Measurements from ENCODE around the gene COMMD6.

COMMD6 gene

GRCh38 chr13:75537401-75538365, at the start of gene COMMD6:
Gene COMMD6, minus strand, starts transcription at chr13:75537841. Its CDS starts 36 bp downstream, at chr13:75537805.
- H3K27ac Mint-ChIP-seq: peak within 1 kb of the TSS; percentile 97
- H3K9me3 Mint-ChIP-seq: no peaks in the 10 kb centered on the region
- H3K4me1 Mint-ChIP-seq: peaks cover 50% of the 10 kb centered on the region
- peak within 1 kb of the TSS; percentile 99 for H3K4me3 Mint-ChIP-seq
- H3K27me3 Mint-ChIP-seq: no peaks in the 10 kb centered on the region
- H3K36me3 Mint-ChIP-seq: peaks cover 7% of the 10 kb centered on the region

- Mint-ChIP-seq H3K27ac (no peak overlapping the region), H3K9me3 (peaks cover 12% of the 10 kb centered on the region), H3K4me1 (peaks cover 31% of the 10 kb centered on the region), H3K4me3 (no peak overlapping the region), H3K36me3 (peaks cover 51% of the 10 kb centered on the region), H3K27me3 (no peaks in the 10 kb centered on the region)
Observed at GRCh38 chr13:75585153-75585552, 47.5 kb upstream of the COMMD6 start.

- no peak overlapping the region for H3K27ac Mint-ChIP-seq
- H3K4me1 Mint-ChIP-seq: peaks cover 30% of the 10 kb centered on the region
- no peaks in the 10 kb centered on the region for H3K27me3 Mint-ChIP-seq
- peaks cover 46% of the 10 kb centered on the region for H3K36me3 Mint-ChIP-seq
- no peak overlapping the region for H3K4me3 Mint-ChIP-seq
- H3K9me3 Mint-ChIP-seq: peaks cover 12% of the 10 kb centered on the region
Observed at GRCh38 chr13:75583091-75583490, 45.5 kb upstream of the COMMD6 start.

- Mint-ChIP-seq H3K9me3 (peaks cover 12% of the 10 kb centered on the region), H3K4me1 (peaks cover 33% of the 10 kb centered on the region), H3K36me3 (peaks cover 41% of the 10 kb centered on the region), H3K27ac (no peak overlapping the region), H3K27me3 (no peaks in the 10 kb centered on the region), H3K4me3 (no peak overlapping the region)
Observed at GRCh38 chr13:75581874-75582640, 44.4 kb upstream of the COMMD6 start.

GRCh38 chr13:75579529-75579928, 41.9 kb upstream of the COMMD6 start:
- no peaks in the 10 kb centered on the region for H3K27me3 Mint-ChIP-seq
- H3K4me1 Mint-ChIP-seq: peaks cover 15% of the 10 kb centered on the region
- no peak overlapping the region for H3K4me3 Mint-ChIP-seq
- H3K27ac Mint-ChIP-seq: no peak overlapping the region
- H3K9me3 Mint-ChIP-seq: peaks cover 8% of the 10 kb centered on the region
- H3K36me3 Mint-ChIP-seq: peaks cover 39% of the 10 kb centered on the region

GRCh38 chr13:75569576-75569975, 31.9 kb upstream of the COMMD6 start:
- no peak overlapping the region for H3K27ac Mint-ChIP-seq

GRCh38 chr13:75566658-75567057, 29.0 kb upstream of the COMMD6 start:
- Mint-ChIP-seq H3K4me3 (no peak overlapping the region), H3K27ac (no peak overlapping the region), H3K4me1 (peaks cover 5% of the 10 kb centered on the region), H3K36me3 (peaks cover 20% of the 10 kb centered on the region), H3K27me3 (no peaks in the 10 kb centered on the region), H3K9me3 (no peaks in the 10 kb centered on the region)

More at GRCh38 chr13:75569576-75569975, 31.9 kb upstream of the COMMD6 start:
- peaks cover 5% of the 10 kb centered on the region for H3K4me1 Mint-ChIP-seq
- peaks cover 35% of the 10 kb centered on the region for H3K36me3 Mint-ChIP-seq
- no peak overlapping the region for H3K4me3 Mint-ChIP-seq
- no peaks in the 10 kb centered on the region for H3K27me3 Mint-ChIP-seq
- H3K9me3 Mint-ChIP-seq: no peaks in the 10 kb centered on the region

- H3K4me1 Mint-ChIP-seq: peaks cover 63% of the 10 kb centered on the region
- no peaks in the 10 kb centered on the region for H3K9me3 Mint-ChIP-seq
- H3K36me3 Mint-ChIP-seq: peaks cover 24% of the 10 kb centered on the region
- peak overlapping the region; percentile 70 for H3K27ac Mint-ChIP-seq
- H3K4me3 Mint-ChIP-seq: peak overlapping the region; percentile 47
- no peaks in the 10 kb centered on the region for H3K27me3 Mint-ChIP-seq
Observed at GRCh38 chr13:75558145-75558840, 20.7 kb upstream of the COMMD6 start.

- H3K4me3 Mint-ChIP-seq: no peak overlapping the region
- H3K27me3 Mint-ChIP-seq: no peaks in the 10 kb centered on the region
- H3K4me1 Mint-ChIP-seq: peaks cover 72% of the 10 kb centered on the region
- H3K9me3 Mint-ChIP-seq: no peaks in the 10 kb centered on the region
- H3K36me3 Mint-ChIP-seq: peaks cover 27% of the 10 kb centered on the region
- H3K27ac Mint-ChIP-seq: no peak overlapping the region
Observed at GRCh38 chr13:75556961-75557360, 19.3 kb upstream of the COMMD6 start.

- Mint-ChIP-seq H3K4me3 (no peak overlapping the region), H3K9me3 (no peaks in the 10 kb centered on the region), H3K27ac (no peak overlapping the region), H3K27me3 (no peaks in the 10 kb centered on the region), H3K36me3 (peaks cover 26% of the 10 kb centered on the region), H3K4me1 (peaks cover 83% of the 10 kb centered on the region)
Observed at GRCh38 chr13:75555836-75556235, 18.2 kb upstream of the COMMD6 start.

GRCh38 chr13:75554981-75555380, 17.3 kb upstream of the COMMD6 start:
- Mint-ChIP-seq H3K4me1 (peaks cover 86% of the 10 kb centered on the region), H3K36me3 (peaks cover 26% of the 10 kb centered on the region), H3K9me3 (no peaks in the 10 kb centered on the region), H3K27ac (peak overlapping the region; percentile 63), H3K27me3 (no peaks in the 10 kb centered on the region), H3K4me3 (peak overlapping the region; percentile 34)

GRCh38 chr13:75554464-75554863, 16.8 kb upstream of the COMMD6 start:
- Mint-ChIP-seq H3K4me3 (peak overlapping the region; percentile 60), H3K4me1 (peaks cover 82% of the 10 kb centered on the region), H3K9me3 (no peaks in the 10 kb centered on the region), H3K36me3 (peaks cover 26% of the 10 kb centered on the region), H3K27me3 (no peaks in the 10 kb centered on the region), H3K27ac (no peak overlapping the region)

- Mint-ChIP-seq H3K4me3 (peak overlapping the region; percentile 100), H3K36me3 (peaks cover 23% of the 10 kb centered on the region), H3K27me3 (no peaks in the 10 kb centered on the region), H3K9me3 (no peaks in the 10 kb centered on the region), H3K27ac (peak overlapping the region; percentile 98), H3K4me1 (peaks cover 53% of the 10 kb centered on the region)
Observed at GRCh38 chr13:75550159-75550567, 12.5 kb upstream of the COMMD6 start.

GRCh38 chr13:75549262-75550158, 11.9 kb upstream of the COMMD6 start, which contains the start of gene UCHL3:
Gene UCHL3, plus strand, starts transcription at chr13:75549791. Its CDS starts 30 bp downstream, at chr13:75549821.
- Mint-ChIP-seq H3K27me3 (no peaks in the 10 kb centered on the region), H3K4me1 (peaks cover 47% of the 10 kb centered on the region), H3K9me3 (no peaks in the 10 kb centered on the region), H3K36me3 (peaks cover 18% of the 10 kb centered on the region), H3K27ac (peak within 1 kb of the TSS; percentile 98), H3K4me3 (peak within 1 kb of the TSS; percentile 100)
